Measurements from ENCODE around the gene SLC22A3.
"Not testable (repeated sequence)": the region's sequence is repeated elsewhere in the genome, so short reads cannot be mapped to it uniquely, and the experiment has no call there.

Gene SLC22A3

DNA sequence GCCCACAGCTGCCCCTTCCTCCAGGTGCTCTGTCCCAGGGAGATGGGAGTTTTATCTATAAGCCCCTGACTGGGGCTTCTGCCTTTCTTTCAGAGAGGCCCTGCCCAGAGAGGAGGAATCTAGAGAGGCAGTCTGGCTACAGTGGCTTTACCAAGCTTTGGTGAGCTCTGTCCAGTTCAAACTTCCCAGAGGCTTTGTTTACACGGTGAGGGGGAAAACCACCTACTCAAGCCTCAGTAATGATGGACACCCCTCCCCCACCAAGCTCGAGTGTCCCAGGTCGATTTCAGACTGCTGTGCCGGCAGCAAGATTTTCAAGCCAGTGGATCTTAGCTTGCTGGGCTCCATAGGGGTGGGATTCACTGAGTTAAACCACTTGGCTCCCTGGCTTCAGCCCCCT, 25.4 kb downstream of the SLC22A3 start:
- in situ Hi-C loops (cut with MboI; ENCODE audit: low sequenced_read_pairs) = not testable (repeated sequence)

GRCh38 chr6:160374836-160375560, 26.8 kb downstream of the SLC22A3 start:
- in situ Hi-C loops (cut with MboI; ENCODE audit: low sequenced_read_pairs) = no loop called here

DNA sequence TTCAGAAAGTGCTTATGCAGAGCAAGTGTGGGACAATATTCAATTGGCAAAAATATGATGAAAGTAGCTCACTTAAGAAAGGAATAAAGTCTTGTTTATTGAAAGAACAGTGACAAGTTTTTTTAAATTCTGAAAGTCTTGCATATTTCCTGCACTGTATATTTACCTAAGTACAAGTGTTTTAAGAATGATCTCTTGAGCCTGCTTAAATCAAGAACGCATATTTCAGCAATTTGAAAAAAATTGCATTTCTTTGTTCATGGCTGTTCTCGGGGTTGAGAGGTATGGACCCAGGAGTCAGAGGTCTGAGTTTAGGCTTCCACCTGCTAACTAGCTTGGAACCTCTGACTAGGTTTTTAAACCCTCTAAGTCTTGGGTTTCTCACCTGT, 27.4 kb downstream of the SLC22A3 start:
- in situ Hi-C loops (cut with MboI; ENCODE audit: low sequenced_read_pairs) = no loop called here

DNA sequence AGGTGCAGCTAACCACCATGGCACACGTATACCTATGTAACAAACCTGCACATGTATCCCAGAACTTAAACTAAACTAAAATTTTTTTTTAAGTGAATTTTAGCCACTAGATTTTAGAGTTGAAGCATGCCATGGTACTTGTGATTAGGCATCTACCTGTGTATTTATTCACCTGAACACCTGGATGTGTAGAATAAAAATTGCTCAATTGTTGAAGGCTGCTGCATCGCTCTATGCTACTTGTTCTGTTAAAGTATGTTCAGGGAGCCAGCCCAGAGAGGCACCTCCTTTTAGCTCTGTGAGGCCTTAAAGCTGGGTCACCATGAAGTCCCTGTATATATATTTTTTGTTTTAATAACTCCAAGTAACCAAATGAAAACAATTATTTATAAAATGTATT, 28.3 kb downstream of the SLC22A3 start:
- in situ Hi-C loops (cut with MboI; ENCODE audit: low sequenced_read_pairs) = no loop called here

GRCh38 chr6:160378218-160378617, 30.0 kb downstream of the SLC22A3 start:
- in situ Hi-C loops (cut with MboI; ENCODE audit: low sequenced_read_pairs) = no loop called here

- in situ Hi-C loops (cut with MboI; ENCODE audit: low sequenced_read_pairs) = no loop called here
These were observed 30.7 kb downstream of the SLC22A3 start for GRCh38 chr6:160378882-160379281.

- in situ Hi-C loops (cut with MboI; ENCODE audit: low sequenced_read_pairs) = no loop called here
These were observed 31.3 kb downstream of the SLC22A3 start for GRCh38 chr6:160379466-160379865.

- in situ Hi-C loops (cut with MboI; ENCODE audit: low sequenced_read_pairs) = no loop called here
These were observed 34.8 kb downstream of the SLC22A3 start for GRCh38 chr6:160382946-160383345.

GRCh38 chr6:160386869-160387530, 38.8 kb downstream of the SLC22A3 start:
- in situ Hi-C loops (cut with MboI; ENCODE audit: low sequenced_read_pairs) = no loop called here

GRCh38 chr6:160387916-160388643, 39.9 kb downstream of the SLC22A3 start:
- in situ Hi-C loops (cut with MboI; ENCODE audit: low sequenced_read_pairs) = no loop called here

- in situ Hi-C loops (cut with MboI; ENCODE audit: low sequenced_read_pairs) = no loop called here
These were observed 40.7 kb downstream of the SLC22A3 start for GRCh38 chr6:160388922-160389321.

DNA sequence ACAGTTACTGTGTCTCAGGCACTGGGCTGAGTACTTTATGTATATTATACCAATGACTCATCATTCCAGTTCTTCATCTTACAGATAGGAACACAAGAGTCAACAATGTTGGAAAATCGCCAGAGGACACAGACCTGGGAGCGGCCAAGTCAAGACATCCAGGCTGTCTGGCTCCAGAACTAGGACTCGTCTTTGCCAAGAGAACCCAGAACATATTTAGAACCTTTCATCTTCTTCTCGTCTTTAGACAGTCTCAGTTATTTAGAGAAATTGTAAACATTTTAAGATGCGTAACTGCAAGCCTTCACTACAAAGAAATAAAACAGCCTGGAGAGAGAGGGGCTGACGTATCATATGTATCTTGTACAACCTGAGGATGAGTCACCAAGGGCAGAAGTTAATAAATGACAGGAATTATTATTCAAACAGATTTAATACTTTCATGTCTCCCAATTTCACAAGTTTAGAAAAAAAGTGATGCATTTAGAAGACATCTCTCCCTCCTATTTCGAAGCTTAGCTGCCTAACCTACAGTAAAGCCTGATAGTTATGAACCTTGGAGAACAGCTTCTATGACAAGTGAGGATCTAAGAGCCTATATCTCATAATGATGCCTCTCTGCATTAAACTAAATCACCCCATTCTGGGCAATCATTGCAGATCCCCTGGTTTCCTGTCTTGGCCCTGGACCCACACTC, 43.4 kb downstream of the SLC22A3 start:
- in situ Hi-C loops (cut with MboI; ENCODE audit: low sequenced_read_pairs) = no loop called here

DNA sequence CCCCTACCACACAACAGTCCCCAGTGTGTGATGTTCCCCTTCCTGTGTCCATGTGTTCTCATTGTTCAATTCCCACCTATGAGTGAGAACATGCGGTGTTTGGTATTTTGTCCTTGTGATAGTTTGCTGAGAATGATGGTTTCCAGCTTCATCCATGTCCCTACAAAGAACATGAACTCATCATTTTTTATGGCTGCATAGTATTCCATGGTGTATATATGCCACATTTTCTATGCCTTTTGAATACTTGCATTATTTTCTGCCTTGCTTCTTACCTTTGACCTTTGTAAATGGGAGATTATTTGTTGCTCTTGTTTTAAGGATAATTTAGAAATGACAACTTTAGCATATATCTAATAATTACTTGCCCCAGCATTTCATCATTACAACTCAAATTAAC, 45.3 kb downstream of the SLC22A3 start:
- in situ Hi-C loops (cut with MboI; ENCODE audit: low sequenced_read_pairs) = not testable (repeated sequence)

- in situ Hi-C loops (cut with MboI; ENCODE audit: low sequenced_read_pairs) = no loop called here
These were observed 45.9 kb downstream of the SLC22A3 start for GRCh38 chr6:160393891-160394653.

- in situ Hi-C loops (cut with MboI; ENCODE audit: low sequenced_read_pairs) = no loop called here
These were observed 46.5 kb downstream of the SLC22A3 start for GRCh38 chr6:160394654-160395035.

DNA sequence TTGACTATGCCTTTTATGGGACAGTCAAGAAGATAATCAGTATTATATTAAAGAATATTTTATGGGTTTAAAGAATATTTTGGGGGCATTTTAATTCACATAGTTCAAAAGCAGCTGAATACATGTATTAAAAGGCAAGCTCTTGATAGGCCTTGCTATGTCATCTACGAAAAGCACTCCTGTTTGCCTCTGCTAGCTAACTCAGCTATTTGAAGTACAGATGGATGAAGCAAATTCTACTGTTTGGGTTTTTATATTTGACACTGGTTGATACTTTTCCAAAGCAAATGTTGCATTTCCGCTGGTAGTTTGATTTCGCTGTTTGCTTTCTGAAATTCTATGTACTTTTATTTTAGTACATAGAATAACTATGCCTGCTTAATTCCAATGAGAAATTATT, 47.0 kb downstream of the SLC22A3 start:
- in situ Hi-C loops (cut with MboI; ENCODE audit: low sequenced_read_pairs) = no loop called here

- in situ Hi-C loops (cut with MboI; ENCODE audit: low sequenced_read_pairs) = no loop called here
These were observed 48.1 kb downstream of the SLC22A3 start for GRCh38 chr6:160396292-160396691.

DNA sequence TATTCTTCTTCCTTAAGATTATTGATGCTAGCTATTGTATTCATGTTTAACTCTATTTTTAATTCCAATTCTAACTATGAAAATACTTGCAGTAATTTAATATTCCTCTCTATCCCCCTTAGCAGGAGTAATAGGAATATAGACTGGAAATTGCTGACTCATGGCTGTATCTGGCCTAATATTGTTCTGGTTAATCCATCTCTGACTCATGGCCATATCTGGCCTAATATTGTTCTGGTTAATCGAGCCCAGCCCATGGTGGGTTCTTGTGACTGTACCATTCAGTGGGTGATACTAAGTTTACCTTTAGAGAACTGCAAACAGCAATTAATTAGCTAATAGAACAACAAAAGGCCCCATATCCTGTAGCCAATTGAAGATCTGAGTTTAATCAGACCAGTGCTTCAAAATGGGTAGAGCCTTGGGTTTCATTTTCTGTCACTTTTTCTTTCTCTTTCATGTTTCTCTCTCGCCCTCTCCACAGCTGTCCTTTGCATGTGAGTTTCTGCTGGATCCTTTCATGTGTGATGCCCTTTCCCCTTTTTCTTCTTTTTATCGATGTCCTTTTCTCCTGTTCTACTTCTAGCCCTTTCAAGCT, 50.6 kb downstream of the SLC22A3 start:
- in situ Hi-C loops (cut with MboI; ENCODE audit: low sequenced_read_pairs) = no loop called here

GRCh38 chr6:160400446-160400845, 52.3 kb downstream of the SLC22A3 start:
- in situ Hi-C loops (cut with MboI; ENCODE audit: low sequenced_read_pairs) = no loop called here

DNA sequence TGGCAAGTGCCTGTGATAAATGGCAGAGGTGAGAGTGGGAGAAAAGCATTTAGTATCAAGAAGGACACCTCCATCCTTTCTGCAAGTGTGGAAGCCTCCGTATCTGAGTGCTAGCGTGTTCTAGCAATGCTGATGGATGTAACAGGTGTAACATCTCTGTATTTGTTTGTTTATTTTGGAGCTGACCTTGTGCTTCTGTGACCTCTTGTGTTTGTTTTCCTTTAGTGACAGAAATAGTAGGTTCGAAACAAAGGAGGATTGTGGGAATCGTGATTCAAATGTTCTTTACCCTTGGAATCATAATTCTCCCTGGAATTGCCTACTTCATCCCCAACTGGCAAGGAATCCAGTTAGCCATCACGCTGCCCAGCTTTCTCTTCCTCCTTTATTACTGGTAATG, 60.4 kb downstream of the SLC22A3 start:
- in situ Hi-C loops (cut with MboI; ENCODE audit: low sequenced_read_pairs) = no loop called here

Measured in hTERT RPE-1 (cell line).